ENCODE results near the gene XYLT1.
A peak's percentile ranks its signal among the peaks of the same experiment; 100 is the strongest.

XYLT1 gene

DNA sequence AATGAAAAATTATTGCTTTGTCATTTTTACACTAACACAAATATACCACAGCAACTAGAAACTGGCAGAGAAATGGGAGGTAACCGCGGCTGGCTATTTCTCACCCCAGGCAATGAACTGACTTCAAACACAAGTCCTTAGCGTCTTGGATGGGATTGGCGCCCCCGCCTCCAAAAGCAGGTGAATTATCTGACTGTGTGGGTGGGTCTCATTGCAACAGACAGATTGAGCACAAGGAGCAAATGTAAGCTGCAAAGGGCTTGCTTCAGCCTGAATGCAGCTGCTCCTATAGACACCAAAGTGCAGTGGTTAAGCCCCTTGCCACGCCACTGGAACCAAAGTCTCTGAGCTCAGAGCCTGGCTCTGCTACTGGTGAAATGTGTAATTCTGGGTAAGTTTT lies 225.0 kb downstream of the XYLT1 start:
- DNase-seq: no peak

DNA sequence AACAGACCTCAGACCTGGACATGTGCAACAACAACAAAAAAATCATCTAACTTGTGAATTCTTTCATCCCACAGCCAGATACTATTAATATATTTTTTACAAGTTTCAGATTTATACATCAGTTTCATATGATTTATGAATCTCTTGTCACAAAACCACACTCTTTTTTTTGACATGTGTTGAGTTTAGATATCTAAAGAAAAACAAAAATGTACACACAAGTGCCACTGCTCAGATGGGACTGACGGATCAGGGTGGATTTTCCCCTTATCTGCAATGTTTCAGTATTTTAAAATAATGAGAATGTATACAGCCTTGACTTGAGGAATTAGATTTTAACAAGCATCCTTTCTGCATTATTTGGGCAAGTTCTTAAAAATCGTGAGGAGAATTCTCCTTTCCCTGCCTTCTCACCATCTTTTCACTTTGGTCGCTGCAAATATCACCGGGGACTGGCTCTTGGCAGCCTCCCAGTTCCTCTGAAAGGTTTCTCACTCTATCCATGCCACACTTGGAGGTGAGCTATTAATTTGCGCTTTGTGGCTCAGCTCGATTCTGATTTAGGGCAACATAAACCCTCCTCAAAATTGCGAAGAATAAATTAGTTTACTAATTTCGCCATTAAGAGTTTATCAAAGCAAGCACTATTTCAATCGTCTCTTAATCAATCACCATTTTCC lies 225.7 kb downstream of the XYLT1 start:
- DNase-seq: no peak

DNA sequence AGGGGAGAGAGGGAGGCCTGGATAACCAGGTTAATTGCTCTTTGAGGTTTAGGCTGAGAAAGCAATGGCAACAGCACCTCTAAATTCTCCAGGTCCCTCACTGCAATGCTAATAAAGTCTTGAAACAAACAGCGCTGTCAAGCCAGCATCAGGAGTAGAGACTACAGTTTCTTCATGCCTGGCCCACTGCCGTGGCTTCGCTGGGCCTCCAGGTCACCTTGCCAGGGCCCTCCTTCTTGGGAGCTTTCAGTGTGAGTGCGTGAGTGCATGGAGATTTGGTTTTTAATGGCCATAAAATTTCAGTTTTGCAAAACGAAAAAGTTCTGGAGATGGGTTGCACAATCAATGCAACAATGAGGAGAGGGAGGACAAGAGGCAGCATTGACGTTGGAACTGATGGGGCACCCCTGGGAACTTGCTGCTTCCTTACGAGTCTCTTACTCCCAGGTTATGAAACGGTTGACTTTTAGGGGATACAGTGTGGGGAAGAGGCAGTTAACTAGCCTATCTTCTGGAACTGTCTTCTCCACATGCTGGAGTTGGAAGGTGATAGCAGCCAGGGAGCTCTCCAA lies 229.4 kb downstream of the XYLT1 start:
- DNase-seq: no peak

DNA sequence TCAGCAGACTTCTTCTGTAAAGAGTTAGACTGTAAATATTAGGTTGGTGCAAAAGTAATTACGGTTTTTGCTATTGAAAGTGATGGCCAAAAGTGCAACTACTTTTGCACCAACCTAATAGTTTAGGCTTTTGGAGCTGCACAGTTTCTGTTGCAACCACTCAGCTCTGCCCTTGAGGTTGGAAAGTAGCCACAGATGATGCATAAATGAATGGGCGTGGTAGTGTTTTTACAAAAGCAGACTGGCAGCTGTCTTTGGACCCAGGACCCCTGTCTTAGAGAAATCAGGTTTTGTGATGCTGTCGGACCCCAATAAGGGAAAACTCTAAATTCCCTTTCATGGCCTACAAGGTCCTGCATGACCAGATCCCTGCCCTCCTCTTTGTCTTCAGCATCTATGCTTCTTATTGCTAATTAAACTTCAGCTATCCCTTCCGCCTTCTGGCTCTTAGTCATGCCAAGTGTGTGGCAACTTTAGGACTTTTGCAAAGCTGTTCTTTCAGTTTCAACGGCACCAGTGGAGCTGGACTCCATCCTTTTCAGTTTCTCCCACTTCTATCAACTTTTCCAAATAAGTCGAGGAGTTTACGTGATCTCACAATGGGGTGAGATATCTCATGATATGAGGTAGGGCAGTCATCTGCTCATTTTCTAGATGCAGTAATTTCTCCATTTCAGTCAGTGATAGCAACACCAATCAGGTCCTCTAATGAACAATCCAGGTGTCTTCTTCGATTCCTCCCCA lies 232.3 kb downstream of the XYLT1 start:
- no peak for DNase-seq

DNA sequence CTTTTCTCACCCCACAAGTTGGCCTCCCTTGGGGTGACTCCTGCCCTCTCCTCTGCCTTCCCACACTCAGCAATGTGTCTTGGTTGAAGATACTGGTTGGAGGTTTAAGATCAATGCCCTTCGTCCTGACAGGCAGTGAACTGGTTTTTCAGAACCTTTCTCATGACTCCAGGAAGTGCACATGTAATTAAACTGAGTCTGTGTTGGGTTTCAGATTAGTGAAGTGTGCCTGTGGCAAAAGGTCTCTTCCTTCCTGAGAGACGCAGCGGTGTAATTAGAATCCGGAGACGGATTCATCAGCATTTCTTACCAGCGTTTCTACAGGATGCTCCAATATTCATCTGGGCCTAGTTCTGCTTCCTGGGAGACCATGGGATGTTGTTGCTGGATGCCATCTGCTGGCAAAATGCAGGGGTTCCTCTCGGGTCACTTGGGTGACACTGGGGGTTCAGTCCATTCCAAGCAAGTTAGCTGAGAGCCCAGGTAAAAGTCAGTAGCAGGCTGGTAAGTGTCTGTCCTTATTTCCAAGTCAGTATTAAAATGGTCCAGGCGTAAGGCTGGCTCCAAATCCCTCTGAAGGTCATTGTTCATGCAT lies 233.3 kb downstream of the XYLT1 start:
- no peak for DNase-seq

DNA sequence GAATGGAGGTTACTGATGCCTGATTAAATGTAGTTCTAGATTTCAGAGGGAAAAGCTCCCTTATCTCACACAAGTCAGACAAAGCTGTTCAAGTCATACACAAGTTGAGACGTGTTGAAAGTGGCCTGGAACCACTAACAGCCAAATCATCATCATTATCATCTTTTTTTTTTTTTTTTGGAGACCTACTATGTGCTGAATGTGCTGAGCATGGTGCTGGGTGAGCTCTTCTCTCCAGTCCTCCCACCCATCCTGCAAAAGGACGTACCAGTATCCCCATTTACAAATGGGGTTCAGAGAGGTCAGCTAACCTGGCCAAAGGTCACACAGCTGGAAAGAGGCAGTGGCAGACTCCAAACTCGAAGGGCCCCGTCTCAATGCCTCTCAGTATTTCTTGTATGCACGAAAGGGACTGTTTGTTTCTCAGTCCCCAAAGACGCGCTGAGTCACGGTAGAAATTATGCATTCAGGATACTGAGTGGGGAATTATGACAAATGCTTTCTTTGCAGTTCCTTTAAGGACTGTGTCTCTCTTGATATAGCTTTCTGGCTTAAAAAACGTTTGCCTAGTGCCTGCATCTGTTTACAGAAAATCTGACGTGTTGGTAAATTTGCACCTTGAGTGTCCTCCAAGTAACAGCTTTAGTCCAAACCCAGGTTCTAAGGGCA lies 235.5 kb downstream of the XYLT1 start:
- no peak for DNase-seq

DNA sequence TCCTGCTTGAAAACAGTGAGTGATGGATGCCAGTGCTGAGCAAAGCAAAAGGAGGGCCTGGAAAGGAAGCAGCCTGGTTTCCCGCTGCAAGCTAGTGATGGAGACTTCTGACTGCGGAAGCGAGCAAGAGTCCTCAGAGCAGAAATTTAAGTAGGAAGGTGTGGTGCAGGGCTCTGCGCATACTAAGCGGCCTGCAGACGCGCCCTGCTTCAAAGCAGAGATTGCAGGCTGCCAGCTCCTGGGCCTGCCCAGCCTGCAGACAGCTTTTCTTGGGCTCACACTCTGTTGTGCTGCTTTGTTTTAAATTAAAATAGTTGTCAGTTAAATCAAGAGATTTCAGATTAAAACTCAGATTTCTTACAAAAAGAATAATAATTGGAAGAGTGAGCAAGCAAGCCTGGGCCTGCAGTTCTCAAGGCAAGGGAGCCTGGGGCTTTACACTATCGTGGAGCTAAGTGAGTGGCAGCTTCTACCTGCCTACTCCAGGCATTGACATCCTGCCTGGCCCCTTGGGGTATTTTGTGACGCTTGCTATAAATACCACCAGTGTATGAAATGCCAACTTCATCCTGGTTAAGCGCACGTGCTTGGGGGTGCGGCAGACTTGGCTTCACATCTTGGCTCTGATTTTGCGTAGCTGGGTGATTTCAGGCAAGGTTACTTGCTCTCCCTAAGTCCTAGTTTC lies 237.3 kb downstream of the XYLT1 start:
- no peak for DNase-seq

DNA sequence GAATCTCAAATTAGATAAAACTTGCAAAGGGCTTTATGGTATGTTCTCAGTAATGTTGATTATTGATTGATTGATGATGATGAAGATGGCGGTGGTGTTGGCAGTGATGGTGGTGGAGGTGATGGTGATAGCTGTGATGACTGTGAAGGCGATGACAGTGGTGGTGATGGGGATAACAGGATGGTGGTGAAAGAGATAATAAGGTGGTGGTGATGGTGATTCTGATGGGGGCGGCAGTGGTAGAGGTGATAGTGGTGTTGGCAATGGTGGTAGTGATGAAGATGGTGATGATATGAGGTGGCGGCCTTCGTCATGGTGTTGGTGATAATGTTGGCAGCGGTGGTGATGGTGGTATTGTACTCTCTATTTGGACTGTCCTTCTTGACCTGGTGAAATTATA lies 238.3 kb downstream of the XYLT1 start:
- no peak for DNase-seq

DNA sequence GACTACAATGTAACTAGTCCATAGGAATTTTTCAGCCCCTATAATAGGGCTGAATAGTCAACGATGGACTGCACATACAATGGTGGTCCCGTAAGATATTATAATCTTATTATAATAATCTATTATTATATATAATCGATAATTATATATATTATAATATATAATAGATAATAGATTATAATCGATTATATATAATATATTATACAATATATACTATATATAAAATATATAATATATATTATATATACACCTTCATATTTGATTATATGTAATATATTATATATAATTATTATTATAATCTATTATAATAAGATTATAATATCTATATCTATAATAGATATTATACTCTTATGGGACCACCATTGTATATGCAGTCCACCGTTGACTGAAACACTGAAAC lies 238.8 kb downstream of the XYLT1 start:
- no peak for DNase-seq

DNA sequence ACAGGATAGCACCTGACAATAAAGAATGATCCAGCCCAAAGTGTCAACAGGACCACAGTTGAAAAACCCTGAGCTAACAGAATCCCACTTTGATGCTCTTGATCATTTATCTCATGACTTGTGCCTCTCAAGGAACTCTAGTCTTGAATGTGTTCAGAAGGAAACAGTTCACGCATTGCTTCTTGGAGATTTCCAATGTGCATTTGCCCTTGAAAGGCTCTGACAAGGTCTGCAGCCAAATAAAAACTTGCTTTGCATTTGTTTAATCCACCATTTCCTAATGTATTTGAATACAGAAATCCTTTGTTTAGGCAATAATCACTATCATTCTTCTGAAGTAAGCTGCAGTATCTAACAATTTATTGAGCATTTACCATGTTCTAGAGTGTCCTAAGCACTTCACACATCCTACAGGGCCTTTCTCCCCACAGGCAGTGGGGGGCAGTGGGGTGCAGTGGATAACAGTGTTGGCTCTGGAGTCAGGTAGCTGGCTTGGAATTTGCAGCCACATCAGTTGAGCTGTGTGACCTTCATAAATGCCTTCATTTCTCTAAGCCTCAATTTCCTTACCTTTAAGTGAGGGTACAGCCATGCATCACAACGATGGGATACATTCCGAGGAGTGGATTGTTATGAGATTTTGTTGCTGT lies 239.7 kb downstream of the XYLT1 start:
- DNase-seq: no peak

DNA sequence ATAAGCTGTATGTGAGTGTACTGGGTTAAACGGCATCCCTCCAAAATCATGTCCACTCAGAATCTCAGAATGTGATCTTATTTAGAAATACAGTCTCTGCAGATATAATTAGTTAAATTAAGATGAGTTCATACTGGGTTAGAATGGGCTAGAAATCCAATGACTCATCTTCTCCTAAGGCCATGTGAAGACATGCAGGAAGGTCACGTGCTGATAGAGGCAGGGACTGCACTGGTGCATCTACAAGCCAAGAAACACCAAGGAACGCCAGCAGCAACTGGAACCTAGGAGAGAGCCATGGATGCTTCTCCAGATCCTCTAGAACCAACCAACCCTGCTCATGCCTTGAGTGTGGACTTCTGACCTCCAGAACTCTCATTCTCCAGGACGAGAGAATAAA lies 241.0 kb downstream of the XYLT1 start:
- DNase-seq: no peak

DNA sequence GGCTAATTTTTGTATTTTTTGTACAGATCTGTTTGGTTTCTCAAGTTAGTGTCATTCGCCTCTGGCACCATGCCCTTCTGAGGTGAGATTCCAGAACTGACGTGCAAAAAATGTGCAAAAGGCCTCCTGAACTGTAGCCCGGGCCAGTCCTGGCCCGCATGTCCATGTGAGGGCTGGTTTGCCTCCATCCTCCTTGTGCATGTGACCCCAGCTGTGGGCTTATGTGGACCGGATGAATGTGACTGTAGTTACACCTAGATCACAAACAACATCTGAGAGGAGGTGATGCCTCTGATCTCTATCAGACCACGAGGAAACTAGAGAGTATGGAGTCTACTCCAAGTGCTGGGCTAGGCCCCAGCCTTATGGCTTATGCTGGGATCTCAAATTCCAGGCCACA lies 241.6 kb downstream of the XYLT1 start:
- no peak for DNase-seq

DNA sequence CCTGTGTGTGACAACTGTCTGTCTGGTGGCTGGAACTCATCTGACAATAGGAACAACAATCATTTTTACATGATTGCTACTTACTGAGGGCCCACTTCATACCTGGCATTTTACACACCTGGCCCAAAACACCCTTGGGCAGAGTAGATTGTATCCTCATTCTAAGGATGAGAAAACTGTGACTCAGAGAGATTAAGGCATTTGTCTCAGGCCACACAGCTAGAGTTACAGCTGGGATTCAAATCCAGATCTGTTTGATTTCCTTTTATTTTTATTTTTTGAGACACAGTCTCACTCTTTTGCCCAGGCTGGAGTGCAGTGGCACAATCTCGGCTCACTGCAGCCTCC lies 242.1 kb downstream of the XYLT1 start:
- no peak for DNase-seq

DNA sequence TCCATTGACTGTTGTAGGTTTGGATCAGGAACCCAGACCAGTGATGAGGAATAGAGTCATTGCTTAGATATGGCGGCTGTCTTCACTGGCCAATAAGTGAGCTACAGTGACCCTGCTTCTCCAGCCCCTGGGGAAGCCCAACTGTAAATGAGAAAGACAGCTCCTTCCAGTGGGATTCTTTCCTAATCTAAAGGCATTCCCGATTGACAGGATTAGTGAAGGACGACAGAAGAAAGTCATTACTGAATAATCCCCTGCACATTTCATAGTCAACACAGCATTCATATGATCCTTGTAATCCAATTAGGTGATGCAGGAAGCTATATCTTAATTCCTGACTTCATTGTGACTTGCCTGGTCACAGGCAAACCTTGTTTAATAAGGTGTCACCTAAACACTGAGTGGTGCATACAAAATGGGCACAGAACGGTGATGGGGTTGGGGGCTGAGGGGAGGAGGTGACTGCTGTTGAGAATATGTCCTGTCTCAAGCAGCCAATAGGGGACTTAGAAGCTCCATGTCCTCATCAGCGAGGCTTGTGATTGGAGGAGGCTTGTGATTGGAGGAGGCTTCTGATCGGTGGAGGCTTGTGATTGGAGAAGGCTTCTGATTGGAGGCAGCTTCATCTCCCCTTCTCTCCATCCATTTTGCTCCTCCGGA lies 242.6 kb downstream of the XYLT1 start:
- DNase-seq: no peak

DNA sequence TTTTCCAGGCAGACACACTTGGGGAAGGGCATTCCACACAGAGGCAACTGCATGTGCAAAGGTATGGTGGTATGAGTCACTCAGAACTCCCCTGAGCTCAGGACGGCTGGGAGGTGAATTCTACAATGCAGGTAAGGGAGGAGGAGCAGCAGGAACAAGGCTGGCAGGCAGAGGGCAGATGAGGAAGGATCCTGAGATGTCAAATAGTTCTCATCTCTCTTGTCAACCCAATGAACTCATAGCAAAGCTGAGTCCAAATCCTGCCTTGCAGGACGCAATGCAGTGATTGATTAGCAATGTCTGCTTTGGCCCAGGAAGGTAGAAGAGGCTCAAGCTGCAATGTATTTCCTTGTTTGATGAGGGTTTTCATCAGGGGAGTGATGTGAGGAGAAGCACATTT lies 243.5 kb downstream of the XYLT1 start:
- DNase-seq: no peak

DNA sequence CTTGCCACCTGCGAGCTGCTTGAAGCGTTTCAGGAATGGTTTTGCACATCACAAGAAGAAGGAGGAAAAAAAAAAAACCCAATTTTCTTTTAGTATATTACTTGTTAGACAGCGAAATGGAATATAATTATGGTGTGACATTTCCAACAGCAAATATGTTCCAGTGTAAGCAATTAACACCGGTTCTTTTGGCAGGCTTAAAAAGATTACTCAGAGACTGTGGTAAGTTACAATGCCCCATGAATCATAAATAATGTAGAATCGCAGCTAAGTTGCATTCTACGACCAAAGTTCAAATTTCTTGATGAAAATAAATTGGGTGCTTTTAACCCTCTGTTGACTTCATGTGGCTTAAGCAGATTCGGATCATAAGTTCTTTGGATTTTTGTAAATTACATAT lies 245.2 kb downstream of the XYLT1 start:
- no peak for DNase-seq

DNA sequence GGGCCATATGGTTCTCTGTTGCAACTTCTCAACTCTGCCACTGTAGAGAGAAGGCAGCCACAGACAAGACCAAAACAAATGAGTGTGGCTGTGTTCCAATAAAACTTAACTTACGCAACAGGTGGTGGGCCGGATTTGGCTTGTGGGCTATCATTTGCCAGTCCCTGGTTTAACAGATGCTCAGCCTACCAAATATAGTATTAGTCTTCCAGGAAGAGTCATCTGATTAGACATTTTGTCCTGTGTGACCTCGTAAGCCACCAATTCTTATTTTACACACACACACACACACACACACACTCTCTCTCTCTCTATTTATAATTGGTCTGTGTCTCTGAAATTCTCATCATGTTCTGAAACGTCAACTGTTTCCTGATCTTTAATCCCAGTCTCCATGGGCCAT lies 245.9 kb downstream of the XYLT1 start:
- peak; percentile 50 for DNase-seq

DNA sequence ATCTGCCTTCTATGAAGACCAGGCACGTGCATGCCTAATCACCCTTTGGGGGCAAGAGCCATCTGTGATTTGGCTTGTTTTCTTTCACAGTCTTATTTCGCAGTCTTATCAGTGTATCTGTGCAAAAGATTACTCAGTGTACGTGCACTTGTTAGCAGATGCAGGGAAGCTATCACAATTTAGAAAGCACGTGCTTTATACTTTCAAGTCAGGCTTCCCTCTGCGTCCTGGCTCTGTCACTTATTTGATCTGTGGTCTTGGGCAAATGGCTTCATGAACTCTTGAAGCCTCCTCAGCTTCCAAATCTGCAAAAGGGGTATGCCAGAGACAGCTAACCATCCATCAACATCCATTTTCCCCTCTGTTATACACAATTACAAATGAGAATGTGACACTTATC lies 246.4 kb downstream of the XYLT1 start:
- no peak for DNase-seq

DNA sequence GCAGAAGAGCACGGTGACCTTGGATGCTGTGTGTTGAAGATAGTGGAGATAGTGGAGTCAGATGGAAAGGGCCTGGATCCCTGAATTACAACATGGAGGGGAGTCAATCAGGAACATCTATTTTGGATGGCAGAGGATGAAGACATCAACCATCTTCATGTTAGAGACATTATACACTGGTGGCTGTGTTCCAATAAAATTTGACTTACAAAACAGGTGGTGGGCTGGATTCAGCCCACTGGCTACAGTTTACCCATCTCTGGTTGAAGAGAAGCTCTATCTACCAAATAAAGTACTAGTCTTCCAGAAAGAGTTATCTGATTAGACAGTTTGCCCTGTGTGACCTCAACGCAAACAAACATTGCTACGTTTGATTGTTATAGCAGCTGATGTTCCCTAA lies 247.2 kb downstream of the XYLT1 start:
- no peak for DNase-seq

DNA sequence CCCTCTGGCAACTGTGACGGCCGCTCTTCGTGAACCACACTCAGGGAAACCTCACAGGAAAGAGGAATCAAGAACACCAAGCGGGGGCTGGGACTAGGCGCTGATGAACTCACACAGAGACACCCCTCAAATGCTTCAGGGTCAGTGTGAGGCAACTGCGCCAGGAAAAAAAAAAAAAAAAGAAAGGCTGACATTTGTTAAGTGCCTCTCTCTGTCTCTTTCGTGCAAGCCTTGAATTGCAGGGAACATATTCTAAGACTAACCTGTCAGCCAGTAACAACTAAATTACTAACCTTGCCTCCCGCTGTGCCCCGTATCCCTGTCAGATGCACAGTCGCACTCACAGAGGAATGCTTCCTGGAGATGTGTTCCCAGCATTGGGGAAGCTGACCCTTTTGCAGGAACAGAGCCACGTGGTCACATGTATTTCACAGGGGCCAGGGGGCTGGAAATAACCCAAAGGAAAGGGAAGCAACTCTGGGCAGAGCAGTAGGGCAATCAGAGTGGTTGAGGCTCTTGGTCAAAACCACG lies 247.8 kb downstream of the XYLT1 start:
- no peak for DNase-seq

DNA sequence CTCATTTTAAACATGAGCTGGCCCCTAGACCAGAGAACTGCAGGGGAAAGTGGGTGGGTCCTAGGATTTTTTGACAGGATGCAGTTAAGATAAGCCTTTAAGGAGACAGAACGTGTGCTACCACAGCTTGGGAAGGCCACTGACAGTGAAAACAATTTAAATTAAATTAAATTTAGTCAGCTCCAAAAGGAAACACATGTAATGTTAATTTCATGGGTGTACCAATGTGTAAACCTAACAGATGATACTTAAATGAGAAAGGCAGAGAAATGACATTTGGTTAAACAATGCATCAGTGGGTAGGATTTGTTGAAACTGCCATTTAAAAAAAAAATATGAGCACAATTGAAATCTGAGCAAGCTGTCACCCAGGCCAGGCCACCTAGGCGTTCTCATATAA lies 250.8 kb downstream of the XYLT1 start:
- no peak for DNase-seq

DNA sequence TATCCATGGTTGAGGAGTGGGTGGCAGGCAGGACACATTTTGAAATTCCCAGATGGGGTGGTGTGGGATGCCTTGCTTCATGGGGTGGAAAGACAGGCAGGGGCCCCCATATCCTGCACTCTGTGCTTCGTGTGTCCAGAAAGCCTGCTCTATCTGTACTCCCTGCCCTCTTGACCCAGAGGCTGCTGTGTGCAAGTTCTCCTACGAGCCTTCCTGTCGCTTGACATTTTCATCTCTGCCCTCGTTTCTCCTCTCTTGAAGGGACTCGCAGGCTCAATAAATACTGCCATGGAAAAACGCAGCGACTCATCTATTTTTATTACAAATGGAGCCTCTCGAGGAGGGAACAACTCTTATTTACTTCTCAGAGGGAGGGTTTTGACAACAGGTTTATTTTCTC lies 254.8 kb downstream of the XYLT1 start:
- no peak for DNase-seq
